ENCODE results near the gene PATJ. TPM values are rescaled to one million over a fixed set of nuclear protein-coding genes. Genes with fewer than 3 reads are reported as not detected.

The PATJ gene
- total and polyA plus RNA-seq, 2 donors (not counting 3 experiments of a cell fraction or from before 2014, with no cell fraction given): 1.1 to 3.0 TPM

GRCh38 chr1:62077821-62078220 lies 335.5 kb downstream of the PATJ start:
- no peaks in the 10 kb centered on the region for H3K36me3 ChIP-seq (ENCODE audit: control insufficient read depth in 2 of 2, extremely low read depth in 1 of 2, insufficient read depth in 2 of 2, low read length in 2 of 2)
- no peak overlapping the region for H3K9ac ChIP-seq (replicated peaks; ENCODE audit: extremely low read depth, insufficient read depth, low read length)
- no peak for TF ChIP-seq CTCF (IDR thresholded peaks at IDR 0.05; ENCODE audit: extremely low read depth in 1 of 2, insufficient read depth in 1 of 2, low read depth in 1 of 2, low read length in 2 of 2)
- TF ChIP-seq JUN (IDR thresholded peaks at IDR 0.05; ENCODE audit: borderline replicate concordance, insufficient read depth, insufficient read length, low read depth): no peak
- TF ChIP-seq EZH2 (IDR thresholded peaks at IDR 0.05; ENCODE audit: borderline replicate concordance, low read depth, low read length, severe bottlenecking): no peak
- TF ChIP-seq GATA2 (IDR thresholded peaks at IDR 0.05; ENCODE audit: insufficient read depth, insufficient read length, low read depth, low read length): no peak
- TF ChIP-seq, protein P1, sequence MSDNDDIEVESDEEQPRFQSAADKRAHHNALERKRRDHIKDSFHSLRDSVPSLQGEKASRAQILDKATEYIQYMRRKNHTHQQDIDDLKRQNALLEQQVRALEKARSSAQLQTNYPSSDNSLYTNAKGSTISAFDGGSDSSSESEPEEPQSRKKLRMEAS (IDR thresholded peaks at IDR 0.05; ENCODE audit: insufficient read depth, insufficient read length): no peak
- no peak for TF ChIP-seq POLR2A (IDR thresholded peaks at IDR 0.05; ENCODE audit: low read depth, low read length)
- no peak for TF ChIP-seq FOS (IDR thresholded peaks at IDR 0.05; ENCODE audit: borderline replicate concordance, insufficient read depth, low read length)
- TF ChIP-seq MYC (IDR thresholded peaks at IDR 0.05; ENCODE audit: low read depth, low read length): no peak
- TF ChIP-seq POLR2AphosphoS5 (IDR thresholded peaks at IDR 0.05; ENCODE audit: insufficient read depth, low read depth, low read length): no peak
- H3K4me1 ChIP-seq (ENCODE audit: control insufficient read depth, extremely low read depth, insufficient read depth, low read length): no peaks in the 10 kb centered on the region
- no peaks in the 10 kb centered on the region for H4K20me1 ChIP-seq (replicated peaks; ENCODE audit: control insufficient read depth, extremely low read depth, insufficient read depth, low read length)
- no peaks in the 10 kb centered on the region for H3K9me3 ChIP-seq (replicated peaks; ENCODE audit: control insufficient read depth, insufficient read depth, low read length)
- intact Hi-C loops (cut with micrococcal nuclease): loop anchor here (2.0 kb wide), 1 partner anchor 161 kb away; no protein-coding TSS in a partner anchor
- no TSS peak for BruUV-seq (replicated peaks)
- H3K27me3 ChIP-seq (ENCODE audit: control insufficient read depth in 2 of 2, insufficient read depth in 2 of 2, low read length in 2 of 2): peaks cover 0 to under 1% of the 10 kb centered on the region in 2 experiments
- no peaks in the 10 kb centered on the region for H3K9me1 ChIP-seq (replicated peaks; ENCODE audit: control insufficient read depth, extremely low read depth, insufficient read depth, low read length)
- no peaks in the 10 kb centered on the region for H3K79me2 ChIP-seq (ENCODE audit: control insufficient read depth, insufficient read depth, low read length)
- ChIA-PET CTCF (no interaction called here), POLR2A (no interaction called here)
- no peak overlapping the region for H2AFZ ChIP-seq (ENCODE audit: low read depth, low read length)
- H3K4me3 ChIP-seq (replicated peaks in 1 of 3; ENCODE audit: insufficient read depth in 1 of 3, low read depth in 1 of 3, low read length in 3 of 3): no peak overlapping the region
- dilution Hi-C loops (cut with MboI; ENCODE audit: extremely low pct_ligation_motif_present, low sequenced_read_pairs): no loop called here
- FAIRE-seq: no peak
- no peak overlapping the region for H3K27ac ChIP-seq (ENCODE audit: insufficient read depth, low read depth, low read length)
- no peak for DNase-seq (ENCODE audit: low read depth, low spot score)
- H3K4me2 ChIP-seq (ENCODE audit: insufficient read depth, low read length): no peak overlapping the region

All from endothelial cell of umbilical vein (primary cell).